ENCODE results near the gene CLDN9. TPM values are rescaled to one million over a fixed set of nuclear protein-coding genes. Genes with fewer than 3 reads are reported as not detected.

Gene CLDN9
- total RNA-seq (2021): 1.3 and 1.5 TPM in 2 replicates
- long read RNA-seq, partial matches to known transcripts: 0 of 4 reads
- long read RNA-seq, other reads (novel, unspliced or antisense): 0 of 4 reads

GRCh38 chr16:3012828-3013420 is at the start of gene CLDN9:
CLDN9 (plus strand) TSS chr16:3012923; CDS start chr16:3013363, 440 bp downstream.
- no peaks in the 10 kb centered on the region for H3K27me3 ChIP-seq (ENCODE audit: insufficient read depth, low read length)

More at GRCh38 chr16:3012828-3013420, at the start of gene CLDN9:
- H3K18ac ChIP-seq (ENCODE audit: insufficient read length, low read depth, low read length): peak within 1 kb of the TSS; percentile 40
- no peak within 1 kb of the TSS for H3K9ac ChIP-seq (ENCODE audit: extremely low read depth, insufficient read length, low read length)
- H2AFZ ChIP-seq (ENCODE audit: low read length): no peak within 1 kb of the TSS
- H3K14ac ChIP-seq (ENCODE audit: insufficient read depth, low read length): peak within 1 kb of the TSS; percentile 30; the same call in 1 of the 2 replicates
- H2BK120ac ChIP-seq (ENCODE audit: low read depth, low read length, poor library complexity, severe bottlenecking): no peak within 1 kb of the TSS
- Mint-ChIP-seq H3K27me3 (ENCODE audit: low read depth) (peaks cover 6% of the 10 kb centered on the region), H3K27ac (peak within 1 kb of the TSS; percentile 61 to 76 (median 75); a peak in 5 of 7 replicates), H3K36me3 (ENCODE audit: insufficient read depth in 1 of 3, low read depth in 3 of 3) (peaks cover 21 to 32% (median 30%) of the 10 kb centered on the region in 3 experiments), H3K4me1 (peaks cover 51 to 80% of the 10 kb centered on the region in 2 experiments), H3K9me3 (no peaks in the 10 kb centered on the region), H3K4me3 (peak within 1 kb of the TSS; percentile 51 to 79)
- no peak within 1 kb of the TSS for H4K91ac ChIP-seq (ENCODE audit: insufficient read length, low read depth, low read length)
- H3K4ac ChIP-seq (ENCODE audit: low read depth, low read length): no peak within 1 kb of the TSS
- H4K20me1 ChIP-seq (ENCODE audit: control insufficient read depth, insufficient read depth, insufficient read length): no peaks in the 10 kb centered on the region
- H2BK15ac ChIP-seq (ENCODE audit: low read depth, low read length): no peak within 1 kb of the TSS
- DNase-seq: peak; percentile 72
- no peak within 1 kb of the TSS for H2BK5ac ChIP-seq (ENCODE audit: insufficient read length, low read length)
- no CpG with 5 or more reads among the region's 27 CpGs for WGBS (ENCODE audit: extremely low coverage, insufficient read length, low lambda C conversion rate)
- H3K56ac ChIP-seq (ENCODE audit: insufficient read length, low read depth, low read length): no peak within 1 kb of the TSS
- no peak within 1 kb of the TSS for H2BK20ac ChIP-seq (ENCODE audit: low read depth, low read length, poor library complexity, severe bottlenecking)
- peaks cover 9% of the 10 kb centered on the region; the same call in 1 of the 2 replicates for H3K79me2 ChIP-seq (ENCODE audit: insufficient read depth, low read length)
- H3K4me2 ChIP-seq (ENCODE audit: insufficient read depth, insufficient read length, low read length): peak within 1 kb of the TSS; percentile 37
- no peak within 1 kb of the TSS for H2BK12ac ChIP-seq (ENCODE audit: insufficient read length, low read depth, low read length)
- no peaks in the 10 kb centered on the region; the same call in 1 of the 2 replicates for H3K4me1 ChIP-seq (ENCODE audit: insufficient read depth, low read length)
- no peak for TF ChIP-seq CTCF (conservative IDR thresholded peaks at IDR 0.05)
- no peak within 1 kb of the TSS for H3T11ph ChIP-seq (ENCODE audit: low read length)
- no peak within 1 kb of the TSS for H2AK5ac ChIP-seq (ENCODE audit: insufficient read length, low read length)
- H3K79me1 ChIP-seq (ENCODE audit: insufficient read depth, low read depth, low read length, poor library complexity, severe bottlenecking): no peaks in the 10 kb centered on the region
- no peak within 1 kb of the TSS for H3K23ac ChIP-seq (ENCODE audit: insufficient read length, low read depth, low read length)
- no peaks in the 10 kb centered on the region for H3K9me3 ChIP-seq (ENCODE audit: control insufficient read depth, low read depth, low read length)
- H4K8ac ChIP-seq (replicated peaks; ENCODE audit: insufficient read length, low read depth, low read length): no peak within 1 kb of the TSS
- no peak within 1 kb of the TSS for H4K5ac ChIP-seq (ENCODE audit: insufficient read length, low read depth, low read length)
- no peak within 1 kb of the TSS for H3K27ac ChIP-seq (ENCODE audit: insufficient read length, low read depth, low read length)
- peaks cover 22% of the 10 kb centered on the region for H3K23me2 ChIP-seq (ENCODE audit: insufficient read length, low read depth, low read length, poor library complexity, severe bottlenecking)
